Measurements from ENCODE around the gene EPB41L4B. TPM values are rescaled to one million over a fixed set of nuclear protein-coding genes. Genes with fewer than 3 reads are reported as not detected.

The EPB41L4B gene
- total and polyA plus RNA-seq, 2 of the 13 experiments (the other 11 are each of a cell fraction or from before 2014, with no cell fraction given) = 17.6 to 22.1 TPM

DNA sequence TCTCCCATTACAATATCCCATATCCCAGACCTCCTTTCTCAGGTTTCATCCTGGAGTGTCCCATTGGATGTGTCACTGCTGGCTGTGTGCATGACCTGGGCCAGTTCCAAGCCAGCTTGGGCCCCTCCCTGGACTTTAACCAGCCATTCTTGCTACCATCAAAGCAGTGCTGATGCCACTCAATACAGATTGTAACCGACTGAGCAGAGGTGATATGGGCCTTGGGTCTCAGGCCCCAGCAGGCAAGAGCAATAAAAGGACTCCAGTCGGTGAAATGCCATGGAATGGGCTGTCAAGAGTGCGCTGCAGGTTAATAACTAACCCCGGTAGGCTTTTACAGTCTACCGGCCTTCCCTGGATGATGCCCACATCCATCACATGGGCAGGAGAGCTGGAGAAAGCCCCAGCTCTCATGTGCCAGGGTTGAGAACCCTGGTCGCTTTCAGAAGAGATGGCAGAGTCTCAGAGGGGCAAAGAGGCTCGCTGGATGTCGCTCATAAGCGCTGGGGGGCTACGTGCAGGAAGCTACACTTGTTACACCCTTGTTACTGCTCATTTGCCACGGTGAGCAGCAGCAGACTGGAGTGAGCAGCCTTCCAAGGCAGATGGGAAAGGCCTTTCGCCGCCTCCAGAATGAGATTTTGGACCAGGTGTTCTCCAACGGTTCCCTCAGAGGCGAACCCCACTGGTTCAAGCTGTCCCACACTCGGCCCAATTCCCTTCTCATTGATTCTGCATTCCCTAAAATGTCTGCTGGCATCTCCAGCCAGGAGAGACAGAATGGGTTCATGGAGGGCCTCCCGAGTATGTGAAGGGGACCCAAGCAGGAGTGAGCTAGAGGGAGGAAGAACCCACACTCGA, 13.2 kb downstream of the EPB41L4B start (continued):
- TF ChIP-seq PHF21A (CRISPR knock-in tag; IDR thresholded peaks at IDR 0.05) (peak; percentile 97), ZNF24 (IDR thresholded peaks at IDR 0.05) (no peak), GLMP (CRISPR knock-in tag; IDR thresholded peaks at IDR 0.05; ENCODE audit: borderline replicate concordance) (no peak), SIX4 (CRISPR knock-in tag; IDR thresholded peaks at IDR 0.05) (peak; percentile 95), PRDM10 (CRISPR knock-in tag; IDR thresholded peaks at IDR 0.05; ENCODE audit: low read depth) (peak; percentile 87), DRAP1 (CRISPR knock-in tag; IDR thresholded peaks at IDR 0.05) (peak; percentile 56; the same call in 1 of the 2 replicates), ZFP37 (CRISPR knock-in tag; IDR thresholded peaks at IDR 0.05; ENCODE audit: borderline replicate concordance) (0 out of 2 replicates have a peak, but pooled peaks have one; percentile 42), ZNF503 (CRISPR knock-in tag; IDR thresholded peaks at IDR 0.05) (0 out of 2 replicates have a peak, but pooled peaks have one; percentile 56), JDP2 (CRISPR knock-in tag; IDR thresholded peaks at IDR 0.05; ENCODE audit: borderline replicate concordance) (no peak; the same call in 1 of the 2 replicates), ZKSCAN8 (CRISPR knock-in tag; IDR thresholded peaks at IDR 0.05; ENCODE audit: borderline replicate concordance) (peak; percentile 99), ESRRA (CRISPR knock-in tag; IDR thresholded peaks at IDR 0.05; ENCODE audit: low read depth) (0 out of 2 replicates have a peak, but pooled peaks have one; percentile 35), ATF4 (CRISPR knock-in tag; IDR thresholded peaks at IDR 0.05) (peak in 1 of 2 experiments; percentile 69; a peak in 2 of 4 replicates)
- TF ChIP-seq, protein P1, sequence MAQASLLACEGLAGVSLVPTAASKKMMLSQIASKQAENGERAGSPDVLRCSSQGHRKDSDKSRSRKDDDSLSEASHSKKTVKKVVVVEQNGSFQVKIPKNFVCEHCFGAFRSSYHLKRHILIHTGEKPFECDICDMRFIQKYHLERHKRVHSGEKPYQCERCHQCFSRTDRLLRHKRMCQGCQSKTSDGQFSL (CRISPR knock-in tag; IDR thresholded peaks at IDR 0.05) = no peak
- TF ChIP-seq, protein P2, sequence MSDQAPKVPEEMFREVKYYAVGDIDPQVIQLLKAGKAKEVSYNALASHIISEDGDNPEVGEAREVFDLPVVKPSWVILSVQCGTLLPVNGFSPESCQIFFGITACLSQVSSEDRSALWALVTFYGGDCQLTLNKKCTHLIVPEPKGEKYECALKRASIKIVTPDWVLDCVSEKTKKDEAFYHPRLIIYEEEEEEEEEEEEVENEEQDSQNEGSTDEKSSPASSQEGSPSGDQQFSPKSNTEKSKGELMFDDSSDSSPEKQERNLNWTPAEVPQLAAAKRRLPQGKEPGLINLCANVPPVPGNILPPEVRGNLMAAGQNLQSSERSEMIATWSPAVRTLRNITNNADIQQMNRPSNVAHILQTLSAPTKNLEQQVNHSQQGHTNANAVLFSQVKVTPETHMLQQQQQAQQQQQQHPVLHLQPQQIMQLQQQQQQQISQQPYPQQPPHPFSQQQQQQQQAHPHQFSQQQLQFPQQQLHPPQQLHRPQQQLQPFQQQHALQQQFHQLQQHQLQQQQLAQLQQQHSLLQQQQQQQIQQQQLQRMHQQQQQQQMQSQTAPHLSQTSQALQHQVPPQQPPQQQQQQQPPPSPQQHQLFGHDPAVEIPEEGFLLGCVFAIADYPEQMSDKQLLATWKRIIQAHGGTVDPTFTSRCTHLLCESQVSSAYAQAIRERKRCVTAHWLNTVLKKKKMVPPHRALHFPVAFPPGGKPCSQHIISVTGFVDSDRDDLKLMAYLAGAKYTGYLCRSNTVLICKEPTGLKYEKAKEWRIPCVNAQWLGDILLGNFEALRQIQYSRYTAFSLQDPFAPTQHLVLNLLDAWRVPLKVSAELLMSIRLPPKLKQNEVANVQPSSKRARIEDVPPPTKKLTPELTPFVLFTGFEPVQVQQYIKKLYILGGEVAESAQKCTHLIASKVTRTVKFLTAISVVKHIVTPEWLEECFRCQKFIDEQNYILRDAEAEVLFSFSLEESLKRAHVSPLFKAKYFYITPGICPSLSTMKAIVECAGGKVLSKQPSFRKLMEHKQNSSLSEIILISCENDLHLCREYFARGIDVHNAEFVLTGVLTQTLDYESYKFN (CRISPR knock-in tag; conservative IDR thresholded peaks at IDR 0.05) = peak; percentile 95

Data from HepG2 (cell line).